ENCODE results near the gene ATF7.

The ATF7 gene

DNA sequence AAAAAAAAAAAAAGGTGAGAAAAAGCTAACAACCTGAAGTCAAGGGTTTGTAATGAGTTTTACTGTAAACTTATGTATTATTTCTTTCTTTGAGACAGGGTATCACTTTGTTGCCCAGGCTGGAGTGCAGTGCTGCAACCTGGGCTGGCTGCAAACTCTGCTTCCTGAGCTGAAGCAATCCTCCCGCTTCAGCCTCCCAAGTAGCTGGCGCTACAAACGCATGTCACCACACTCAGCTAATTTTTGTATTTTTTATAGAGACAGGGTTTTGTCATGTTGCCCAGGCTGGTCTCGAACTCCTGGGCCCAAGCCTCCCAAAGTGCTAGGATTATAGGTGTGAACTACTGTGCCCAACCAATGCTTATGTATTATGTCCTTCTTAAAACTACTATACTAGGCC lies 9.2 kb downstream of the ATF7 start:
- TF ChIP-seq GATA2 (IDR thresholded peaks at IDR 0.05; ENCODE audit: low read depth, low read length) (no peak), GATA3 (IDR thresholded peaks at IDR 0.05; ENCODE audit: low read depth, low read length) (no peak)

- TF ChIP-seq GATA2 (IDR thresholded peaks at IDR 0.05; ENCODE audit: low read depth, low read length) (no peak), GATA3 (IDR thresholded peaks at IDR 0.05; ENCODE audit: low read depth, low read length) (no peak)
Measured at GRCh38 chr12:53613821-53614220, 12.4 kb downstream of the ATF7 start.

- no peak for TF ChIP-seq GATA3 (IDR thresholded peaks at IDR 0.05; ENCODE audit: low read depth, low read length)
Measured at GRCh38 chr12:53612978-53613377, 13.2 kb downstream of the ATF7 start.

DNA sequence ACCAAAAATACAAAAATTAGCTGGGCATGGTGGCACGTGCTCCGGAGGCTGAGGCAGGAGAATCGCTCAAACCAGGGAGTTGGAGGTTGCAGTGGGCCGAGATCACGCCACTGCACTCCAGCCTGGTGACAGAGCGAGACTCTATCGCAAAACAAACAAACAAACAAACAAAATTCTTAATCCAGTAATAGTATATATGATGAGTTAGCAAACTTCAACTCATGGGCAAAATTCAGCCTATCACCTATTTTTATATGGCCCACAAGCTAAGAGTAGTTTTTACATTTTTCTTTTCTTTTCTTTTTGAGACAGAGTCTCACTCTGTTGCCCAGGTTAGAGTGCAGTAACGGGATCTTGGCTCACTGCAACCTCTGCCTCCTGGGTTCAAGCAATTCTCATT lies 14.9 kb downstream of the ATF7 start:
- TF ChIP-seq GATA3 (IDR thresholded peaks at IDR 0.05; ENCODE audit: low read depth, low read length) (no peak), GATA2 (IDR thresholded peaks at IDR 0.05; ENCODE audit: low read depth, low read length) (no peak)

GRCh38 chr12:53604581-53604980 lies 21.6 kb downstream of the ATF7 start:
- no peak for TF ChIP-seq GATA3 (IDR thresholded peaks at IDR 0.05; ENCODE audit: low read depth, low read length)
- TF ChIP-seq GATA2 (IDR thresholded peaks at IDR 0.05; ENCODE audit: low read depth, low read length) = no peak

DNA sequence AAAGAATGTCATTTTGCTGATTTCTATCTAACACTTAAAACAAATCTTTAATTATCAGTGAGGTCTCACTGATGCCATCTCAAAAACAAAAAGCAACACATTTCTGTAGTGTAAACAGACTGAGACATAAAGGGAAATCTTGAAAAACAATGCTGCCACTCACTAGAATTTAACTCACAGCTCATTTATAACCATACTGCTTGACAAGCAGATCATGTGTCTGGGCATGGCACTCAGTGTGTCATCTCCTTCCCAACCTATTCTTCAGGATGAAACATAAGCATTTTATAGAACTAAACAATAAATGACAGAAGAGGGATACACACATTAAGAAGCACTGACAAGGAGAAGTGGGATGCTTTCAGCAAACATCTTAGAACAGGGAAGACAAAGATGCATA lies 22.4 kb downstream of the ATF7 start:
- TF ChIP-seq GATA2 (IDR thresholded peaks at IDR 0.05; ENCODE audit: low read depth, low read length) = no peak
- no peak for TF ChIP-seq GATA3 (IDR thresholded peaks at IDR 0.05; ENCODE audit: low read depth, low read length)

GRCh38 chr12:53603196-53603595 lies 23.0 kb downstream of the ATF7 start:
- TF ChIP-seq GATA2 (IDR thresholded peaks at IDR 0.05; ENCODE audit: low read depth, low read length) (no peak), GATA3 (IDR thresholded peaks at IDR 0.05; ENCODE audit: low read depth, low read length) (no peak)

DNA sequence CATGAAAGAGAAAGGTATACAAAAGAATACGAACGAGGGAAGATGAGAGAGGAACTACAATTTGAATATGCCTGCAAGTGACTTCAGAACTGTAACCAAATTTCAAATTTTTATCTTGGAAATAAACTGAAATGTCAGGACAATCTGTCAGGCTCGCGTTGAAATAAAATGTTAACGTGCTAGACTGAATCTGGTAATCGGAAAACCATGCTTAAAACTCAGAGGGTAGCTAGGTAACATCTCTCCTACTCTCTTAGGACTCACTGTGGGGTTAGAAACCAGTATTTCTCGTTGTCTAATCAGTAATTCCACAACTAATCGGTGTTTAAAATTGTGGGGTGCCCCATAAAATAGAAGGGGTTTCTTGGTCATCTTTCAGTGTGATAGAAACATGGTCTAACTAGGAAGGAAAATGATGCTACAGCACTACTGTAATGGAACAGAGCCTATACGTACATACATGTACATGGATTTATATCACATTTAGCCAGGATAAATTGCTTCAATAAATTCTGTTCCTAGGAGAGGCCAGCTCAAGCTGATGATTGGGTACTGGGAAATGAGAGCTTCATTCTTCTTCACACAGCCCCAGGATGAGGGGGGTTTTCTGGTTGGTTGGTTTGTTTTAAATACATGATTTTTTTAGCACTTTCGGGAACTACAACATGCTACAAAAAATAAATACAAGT lies 23.9 kb downstream of the ATF7 start:
- TF ChIP-seq GATA2 (IDR thresholded peaks at IDR 0.05; ENCODE audit: low read depth, low read length) = no peak
- no peak for TF ChIP-seq GATA3 (IDR thresholded peaks at IDR 0.05; ENCODE audit: low read depth, low read length)

DNA sequence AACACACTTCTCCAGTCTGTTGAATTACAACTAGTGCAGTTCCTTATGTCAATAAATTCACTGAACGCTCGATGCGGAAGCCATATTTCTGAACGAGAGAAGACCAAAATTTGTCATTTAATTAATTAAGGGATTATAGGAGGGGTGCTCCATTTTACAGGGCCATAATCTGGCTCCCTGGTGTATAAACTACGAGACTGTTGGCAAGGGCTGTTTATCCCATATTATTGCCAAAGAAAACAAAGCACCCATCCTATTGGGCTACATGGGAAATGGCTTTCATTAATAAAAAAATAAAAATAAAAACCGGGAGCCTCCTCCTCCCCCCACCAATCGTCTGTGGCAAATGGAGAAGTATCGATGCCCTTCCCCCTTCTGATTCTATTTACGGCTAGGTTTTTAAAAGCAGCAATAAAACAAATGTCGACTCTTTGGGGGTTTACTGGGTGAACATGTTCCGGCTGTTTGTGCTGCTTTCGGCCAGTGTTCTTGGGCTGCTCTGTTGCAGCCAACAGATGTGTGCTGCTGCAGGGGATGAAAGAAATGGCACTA lies 24.8 kb downstream of the ATF7 start:
- TF ChIP-seq GATA2 (IDR thresholded peaks at IDR 0.05; ENCODE audit: low read depth, low read length) (no peak), GATA3 (IDR thresholded peaks at IDR 0.05; ENCODE audit: low read depth, low read length) (no peak)

GRCh38 chr12:53600490-53601295 lies 25.5 kb downstream of the ATF7 start:
- TF ChIP-seq GATA2 (IDR thresholded peaks at IDR 0.05; ENCODE audit: low read depth, low read length) = no peak
- no peak for TF ChIP-seq GATA3 (IDR thresholded peaks at IDR 0.05; ENCODE audit: low read depth, low read length)

- TF ChIP-seq GATA2 (IDR thresholded peaks at IDR 0.05; ENCODE audit: low read depth, low read length) (no peak), GATA3 (IDR thresholded peaks at IDR 0.05; ENCODE audit: low read depth, low read length) (no peak)
Measured at GRCh38 chr12:53599579-53599978, 26.6 kb downstream of the ATF7 start.

- TF ChIP-seq GATA3 (IDR thresholded peaks at IDR 0.05; ENCODE audit: low read depth, low read length) (no peak), GATA2 (IDR thresholded peaks at IDR 0.05; ENCODE audit: low read depth, low read length) (no peak)
Measured at GRCh38 chr12:53596920-53597363, 29.2 kb downstream of the ATF7 start.

GRCh38 chr12:53594897-53595615 lies 31.1 kb downstream of the ATF7 start:
- no peak for TF ChIP-seq GATA3 (IDR thresholded peaks at IDR 0.05; ENCODE audit: low read depth, low read length)
- TF ChIP-seq GATA2 (IDR thresholded peaks at IDR 0.05; ENCODE audit: low read depth, low read length) = no peak

DNA sequence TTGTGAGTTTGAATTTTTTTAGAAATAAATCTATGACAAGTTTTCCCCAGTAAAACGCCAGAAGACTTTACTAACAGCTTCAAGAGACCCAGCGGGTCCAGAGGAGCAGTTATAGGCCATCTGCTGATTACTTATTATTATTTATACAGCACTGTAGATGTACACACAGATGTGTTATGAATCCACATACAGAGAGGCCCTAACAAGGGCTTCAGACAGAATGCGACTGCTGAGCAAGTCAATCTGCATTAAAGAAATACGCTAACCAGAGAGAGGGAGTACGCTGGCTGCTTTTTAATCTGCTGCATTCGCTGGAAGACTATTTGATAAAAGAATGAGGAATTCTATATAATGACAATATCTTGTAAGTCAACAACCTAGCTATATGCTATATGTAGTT lies 32.5 kb downstream of the ATF7 start:
- no peak for TF ChIP-seq GATA3 (IDR thresholded peaks at IDR 0.05; ENCODE audit: low read depth, low read length)
- no peak for TF ChIP-seq GATA2 (IDR thresholded peaks at IDR 0.05; ENCODE audit: low read depth, low read length)

Data from SH-SY5Y (cell line).